GM20431 (cell line): ENCODE measurements around the gene TXNL4B.

Source experiments
- in situ Hi-C: fragments of 300-500 bp; cut with MseI, MboI; formaldehyde crosslinking; loops from one replicate; pipeline ENCODE4 v1.15.0; 2020; ENCODE audit warnings: low sequenced_read_pairs; ENCODE audit not compliant: unreplicated experiment

The TXNL4B gene

GRCh38 chr16:72093448-72094265, at the start of gene TXNL4B, which contains the start of gene DHX38:
Gene TXNL4B (minus strand): TSS chr16:72093620. CDS start chr16:72090749, 2,871 bp downstream.
Gene DHX38 (plus strand): TSS chr16:72093847. CDS start chr16:72096158, 2,311 bp downstream.
- in situ Hi-C loops: no loop called here

DNA sequence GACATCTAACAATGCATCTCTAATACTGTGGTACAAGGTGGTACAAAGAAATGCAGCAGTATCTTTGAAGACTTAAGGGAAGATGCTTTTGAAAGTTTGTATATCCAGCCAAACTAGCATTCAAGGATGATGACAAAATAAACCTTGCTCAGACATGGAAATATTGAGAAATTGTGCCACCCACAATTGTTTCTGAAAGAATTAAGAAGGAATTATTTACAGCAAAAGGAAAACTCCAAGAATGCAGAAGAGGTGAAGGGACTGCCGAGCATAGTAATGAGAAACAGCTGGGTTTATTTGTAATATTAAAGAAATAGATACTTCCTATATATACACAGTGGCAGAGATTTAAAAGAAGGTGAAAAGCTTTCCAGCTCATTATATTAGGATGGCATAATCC, 49.1 kb upstream of the TXNL4B start:
- in situ Hi-C loops: no loop called here

DNA sequence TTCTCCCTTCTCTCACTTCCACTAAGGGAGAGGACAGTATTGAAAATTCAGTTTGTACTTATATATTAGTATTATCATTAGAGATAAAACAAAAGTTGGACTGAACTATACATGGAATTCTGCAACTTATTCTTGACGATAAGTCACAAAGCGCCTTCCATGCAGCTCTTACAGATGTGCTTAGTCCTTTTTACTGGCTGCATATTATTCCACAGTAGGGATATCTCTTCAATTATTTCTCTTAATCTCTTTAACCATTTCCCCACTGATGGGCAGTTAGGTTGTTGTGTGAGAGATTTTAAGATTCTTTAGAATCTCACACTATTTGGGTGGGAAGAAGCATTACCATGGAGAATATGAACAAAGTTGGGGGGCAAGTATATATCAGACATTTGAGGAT, 46.5 kb upstream of the TXNL4B start:
- in situ Hi-C loops: no loop called here

- in situ Hi-C loops: no loop called here
Observed at GRCh38 chr16:72138064-72138572, 44.7 kb upstream of the TXNL4B start.

GRCh38 chr16:72137380-72138063, 44.1 kb upstream of the TXNL4B start:
- in situ Hi-C loops: no loop called here

- in situ Hi-C loops: no loop called here
Observed at GRCh38 chr16:72134507-72134906, 41.1 kb upstream of the TXNL4B start.

- in situ Hi-C loops: no loop called here
Observed at GRCh38 chr16:72132726-72133125, 39.3 kb upstream of the TXNL4B start.

GRCh38 chr16:72131036-72131435, 37.6 kb upstream of the TXNL4B start:
- in situ Hi-C loops: no loop called here

GRCh38 chr16:72129976-72130656, 36.7 kb upstream of the TXNL4B start:
- in situ Hi-C loops: no loop called here

DNA sequence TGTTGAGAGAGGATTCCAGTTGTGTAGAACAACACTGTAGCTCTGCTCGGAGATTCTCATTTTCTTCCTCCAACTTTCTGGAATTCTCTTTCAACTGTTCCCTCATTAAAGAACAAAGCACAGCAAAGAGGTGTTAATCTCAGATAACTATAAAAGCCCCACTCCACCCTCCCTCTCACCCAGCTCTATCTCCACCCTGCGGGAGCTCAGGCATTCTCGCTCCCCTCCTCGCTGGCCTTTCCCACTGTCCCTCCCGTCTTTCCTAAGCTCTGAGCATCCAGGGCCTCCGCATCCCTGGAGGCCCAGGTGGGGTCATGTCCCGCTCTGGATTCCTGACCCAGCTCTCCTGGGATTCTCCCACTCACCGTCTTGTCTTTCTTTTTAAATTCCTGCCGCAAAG, 35.3 kb upstream of the TXNL4B start:
- in situ Hi-C loops: no loop called here

DNA sequence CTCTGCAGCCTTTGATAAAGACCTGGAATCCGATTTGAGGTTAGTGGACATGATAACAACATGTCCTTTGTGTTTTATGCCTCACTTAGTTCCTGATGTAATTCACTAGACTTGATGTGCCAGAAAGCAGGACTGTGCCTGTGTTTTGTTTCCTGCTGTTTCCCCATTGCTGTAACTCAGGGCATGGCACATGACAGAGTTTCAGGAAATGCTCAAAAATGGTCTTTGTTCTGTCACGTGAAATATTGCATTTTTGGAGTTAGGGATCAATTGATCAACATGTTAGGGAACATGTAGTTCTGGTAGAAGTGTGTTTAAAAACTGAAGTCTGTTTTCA, 33.0 kb upstream of the TXNL4B start:
- in situ Hi-C loops: no loop called here

- in situ Hi-C loops: no loop called here
Observed at GRCh38 chr16:72125635-72126428, 32.4 kb upstream of the TXNL4B start.

DNA sequence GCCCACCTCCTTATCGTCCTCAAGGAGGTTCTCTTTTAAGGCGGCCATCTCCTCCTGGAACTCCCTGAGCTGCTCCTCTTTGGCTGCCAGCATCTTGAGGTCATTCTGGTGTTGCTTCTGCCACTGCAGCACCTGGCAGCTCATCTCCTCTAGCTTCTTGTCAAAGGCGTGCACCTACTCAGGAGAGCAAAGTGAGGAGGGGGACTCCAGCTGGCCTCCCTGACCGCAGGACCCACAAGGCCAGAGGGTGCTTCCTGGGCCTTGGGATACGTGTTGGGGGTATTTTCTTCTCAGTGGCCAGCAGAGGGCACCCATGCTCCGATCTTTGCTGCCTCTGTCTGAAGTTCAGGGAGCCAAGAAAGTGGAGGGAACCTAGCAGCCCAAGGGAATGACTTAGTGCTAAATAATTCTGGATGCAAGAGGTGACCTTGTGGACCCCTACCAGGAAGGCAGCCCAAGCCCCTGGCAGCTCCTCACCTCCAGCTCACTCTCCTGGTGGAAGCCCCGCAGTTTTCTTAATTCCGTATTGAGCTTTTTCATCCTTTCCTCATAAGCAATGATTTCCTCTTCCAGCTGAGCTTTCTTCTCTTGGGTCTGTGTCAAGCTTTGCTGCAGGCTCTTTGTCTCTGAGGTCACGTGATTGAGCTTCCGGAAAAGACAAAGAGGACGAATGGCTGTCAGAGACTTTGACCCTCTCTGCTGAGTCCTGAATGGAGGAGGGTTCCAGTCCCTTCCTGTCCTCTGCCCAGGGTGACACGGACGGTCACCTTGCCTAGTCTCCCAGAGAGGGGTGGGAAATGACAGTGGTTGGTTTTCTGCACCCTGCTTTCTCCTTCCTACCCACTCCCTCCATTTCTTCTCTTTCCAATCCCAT, 31.6 kb upstream of the TXNL4B start:
- in situ Hi-C loops: no loop called here

DNA sequence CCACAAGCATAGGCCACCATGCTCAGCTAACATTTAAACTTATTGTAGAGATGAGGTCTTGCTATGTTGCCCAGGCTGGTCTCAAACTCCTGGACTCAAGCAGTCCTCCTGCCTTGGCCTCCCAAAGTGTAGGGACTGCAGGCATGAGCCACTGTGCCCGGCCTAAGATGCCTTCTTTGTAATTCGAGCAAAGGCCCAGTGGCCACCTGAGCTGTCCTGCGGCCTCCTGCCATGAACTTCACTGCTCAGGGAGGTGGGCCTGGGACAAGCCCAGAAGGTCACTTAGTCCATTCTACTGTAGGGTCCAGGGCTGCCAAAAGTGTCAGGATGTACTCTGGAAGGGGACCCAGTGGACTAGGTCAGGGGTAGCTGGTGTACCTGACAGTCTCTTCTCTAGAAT, 30.7 kb upstream of the TXNL4B start:
- in situ Hi-C loops: no loop called here

DNA sequence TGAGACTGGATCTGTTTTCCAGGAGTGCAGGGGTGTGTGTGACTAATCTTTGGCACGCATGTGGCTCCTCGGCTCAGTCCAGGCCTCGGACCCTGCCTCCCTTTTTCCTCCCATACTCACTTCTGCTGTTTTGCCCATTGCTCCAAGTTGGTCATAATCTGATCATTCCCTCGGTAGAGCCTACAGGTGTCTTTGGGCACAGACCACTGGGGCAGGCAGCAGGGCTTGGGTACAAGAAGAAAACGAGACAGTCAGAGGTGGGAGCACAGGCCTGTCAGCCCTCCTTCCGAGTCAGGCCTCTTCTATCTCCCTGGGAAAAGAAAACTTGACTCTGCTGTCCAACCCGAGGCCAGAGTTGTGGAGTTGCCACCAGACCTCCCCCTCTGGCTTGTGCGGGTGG, 30.0 kb upstream of the TXNL4B start:
- in situ Hi-C loops: no loop called here

DNA sequence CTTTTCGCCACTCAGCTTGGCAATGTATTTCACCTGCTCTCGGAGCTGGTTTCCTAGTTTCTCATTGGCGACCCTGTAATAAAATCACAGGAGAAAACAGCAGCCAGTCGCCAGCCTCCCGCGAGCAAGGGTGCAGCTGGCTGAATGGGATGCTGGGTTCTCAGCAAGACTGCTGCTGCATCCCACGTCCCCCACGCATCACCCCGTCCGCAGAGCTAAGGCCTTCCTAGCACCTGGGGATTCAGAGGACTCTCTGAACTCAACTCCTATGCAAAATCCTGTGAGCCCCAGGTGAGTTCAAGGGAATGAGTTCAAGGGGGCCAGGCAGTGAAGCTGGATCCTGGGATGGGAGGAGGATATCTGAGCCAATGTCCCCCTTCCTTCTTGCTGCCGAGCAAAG, 29.5 kb upstream of the TXNL4B start:
- in situ Hi-C loops: no loop called here

DNA sequence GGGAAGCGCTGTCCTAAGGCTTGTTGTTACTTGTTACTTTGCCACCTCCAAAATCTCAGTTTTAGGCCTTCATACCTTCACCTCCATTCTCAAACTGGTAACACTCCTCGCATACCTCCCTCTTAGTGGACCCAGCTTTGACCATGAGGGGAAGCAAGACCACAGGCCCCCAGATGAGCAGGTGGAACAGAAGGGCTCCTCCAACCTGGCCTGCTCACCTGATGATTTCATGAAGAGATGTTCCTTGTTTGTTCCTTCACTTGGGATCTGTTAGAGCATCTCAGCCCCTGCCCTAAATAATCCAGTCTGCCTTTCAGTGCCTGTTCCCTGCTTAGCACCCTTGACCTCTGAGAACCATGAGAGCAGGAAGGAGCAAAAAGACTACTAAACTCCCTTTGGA, 28.9 kb upstream of the TXNL4B start:
- in situ Hi-C loops: no loop called here

DNA sequence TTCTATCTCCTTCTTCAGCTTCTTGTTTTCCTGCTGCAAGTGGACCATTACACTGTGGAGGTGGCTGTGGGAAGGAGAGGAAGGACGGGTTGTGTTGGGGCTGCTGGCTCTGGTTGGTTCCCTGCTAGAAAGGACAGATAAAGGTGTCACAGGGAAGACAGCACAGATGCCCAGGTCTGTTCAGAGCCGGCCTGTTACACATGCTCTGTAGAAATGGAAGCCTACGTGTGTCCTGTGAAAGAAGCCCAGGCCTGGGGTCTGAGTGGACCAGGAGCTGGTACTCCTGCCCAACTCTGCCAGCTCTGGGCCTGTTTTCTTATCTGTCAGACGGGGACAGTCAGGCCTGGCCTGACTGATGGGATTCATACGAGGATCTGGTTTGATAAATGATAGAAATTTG, 26.6 kb upstream of the TXNL4B start:
- in situ Hi-C loops: no loop called here

DNA sequence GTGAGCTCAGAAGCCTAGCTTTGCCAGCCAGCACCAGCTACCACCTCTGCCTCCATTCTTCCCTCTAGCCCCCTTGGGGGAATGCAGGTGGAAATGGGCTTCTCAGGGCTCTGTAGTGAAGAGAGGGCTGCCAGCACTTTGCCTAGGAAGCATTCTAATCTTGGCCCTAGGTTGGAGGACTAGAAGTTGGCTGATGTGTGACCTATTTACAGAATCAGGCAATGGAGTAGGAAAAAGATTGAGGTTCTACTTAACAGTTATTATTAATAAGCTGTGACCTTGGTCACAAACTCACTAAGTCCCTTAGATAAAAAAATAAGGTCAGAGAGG, 20.2 kb upstream of the TXNL4B start:
- in situ Hi-C loops: no loop called here
